WTC11 (cell line): Measurements from ENCODE around the gene TXNIP. TPM values are rescaled to one million over a fixed set of nuclear protein-coding genes. Genes with fewer than 3 reads are reported as not detected.

Experiments used
- ATAC-seq: fragments of 200-7000 bp; cut with Tn5 transposase; 2 replicates; pipeline ENCODE4 v1.10.0; 2021; ENCODE audit warnings: mild to moderate bottlenecking, moderate library complexity
- CTCF ChIA-PET: fragments of 300-600 bp; sonication (Branson Sonifier 250); formaldehyde crosslinking; loops from one replicate; lab custom pipeline; 2021; ENCODE audit warnings: antibody characterized with exemption; lab: Charles Lee
- POLR2A ChIA-PET: fragments of 350-600 bp; sonication (Branson Sonifier 250); formaldehyde crosslinking; loops from one replicate; lab custom pipeline; 2021; ENCODE audit warnings: antibody characterized with exemption; lab: Charles Lee
- DNase-seq: peaks from one replicate; pipeline ENCODE4 v3.0.0; 2021; ENCODE audit warnings: low spot score
- H3K27ac Mint-ChIP-seq: 2 replicates; pipeline ENCODE4 v1.8.0; 2021; ENCODE audit warnings: mixed read lengths
- H3K27me3 Mint-ChIP-seq: 2 replicates; pipeline ENCODE4 v1.8.0; 2021; ENCODE audit warnings: low read depth, mild to moderate bottlenecking, moderate library complexity, mixed read lengths
- H3K36me3 Mint-ChIP-seq: 2 replicates; pipeline ENCODE4 v1.8.0; 2021; ENCODE audit warnings: mixed read lengths
- H3K4me1 Mint-ChIP-seq: 2 replicates; pipeline ENCODE4 v1.8.0; 2022; ENCODE audit warnings: mixed read lengths
- H3K4me3 Mint-ChIP-seq: 2 replicates; pipeline ENCODE4 v1.8.0; 2021; ENCODE audit warnings: mild to moderate bottlenecking, moderate library complexity, mixed read lengths
- H3K9me3 Mint-ChIP-seq: 2 replicates; pipeline ENCODE4 v1.8.0; 2021; ENCODE audit warnings: mixed read lengths
- FOXJ3 ChIP-seq: sonication (generic); formaldehyde crosslinking; IDR thresholded peaks from 2 replicates; pipeline ENCODE4 v1.9.0; 2021; ENCODE audit warnings: missing genetic modification reagents, mild to moderate bottlenecking, borderline replicate concordance
- GABPB1 ChIP-seq: sonication (generic); formaldehyde crosslinking; IDR thresholded peaks from 2 replicates; pipeline ENCODE4 v1.8.1; 2023; ENCODE audit warnings: mild to moderate bottlenecking, missing genetic modification reagents
- GRHL2 ChIP-seq: fragments of 250-450 bp; sonication (Bioruptor Pico); IDR thresholded peaks from 2 replicates; pipeline ENCODE4 v1.8.0; 2022; ENCODE audit warnings: mild to moderate bottlenecking, moderate library complexity; ENCODE audit not compliant: insufficient replicate concordance, severe bottlenecking
- MAX ChIP-seq: sonication (generic); formaldehyde crosslinking; IDR thresholded peaks from 2 replicates; pipeline ENCODE4 v1.8.0; 2022; ENCODE audit warnings: mild to moderate bottlenecking, missing genetic modification reagents
- MYBL2 ChIP-seq: sonication (generic); formaldehyde crosslinking; IDR thresholded peaks from 2 replicates; pipeline ENCODE4 v1.8.1; 2023; ENCODE audit warnings: mild to moderate bottlenecking, moderate library complexity, missing genetic modification reagents
- NFE2L1 ChIP-seq: sonication (generic); formaldehyde crosslinking; IDR thresholded peaks from 2 replicates; pipeline ENCODE4 v1.8.1; 2023; ENCODE audit warnings: missing genetic modification reagents
- NR2C2 ChIP-seq: sonication (generic); formaldehyde crosslinking; IDR thresholded peaks from 2 replicates; pipeline ENCODE4 v1.8.0; 2022; ENCODE audit warnings: mild to moderate bottlenecking, missing genetic modification reagents
- SP1 ChIP-seq: sonication (generic); formaldehyde crosslinking; conservative IDR thresholded peaks from 2 replicates; pipeline ENCODE4 v1.8.1; 2022; ENCODE audit warnings: missing genetic modification reagents
- ZBTB43 ChIP-seq: sonication (generic); formaldehyde crosslinking; IDR thresholded peaks from 2 replicates; pipeline ENCODE4 v1.8.1; 2023; ENCODE audit warnings: mild to moderate bottlenecking, missing genetic modification reagents
- ZMAT4 ChIP-seq: fragments of 250-450 bp; sonication (Bioruptor Pico); IDR thresholded peaks from 2 replicates; pipeline ENCODE4 v1.9.0; 2021; ENCODE audit warnings: mild to moderate bottlenecking
- ZNF219 ChIP-seq: sonication (generic); formaldehyde crosslinking; IDR thresholded peaks from 2 replicates; pipeline ENCODE4 v1.8.0; 2023; ENCODE audit warnings: missing genetic modification reagents, mild to moderate bottlenecking, borderline replicate concordance
- ZNF232 ChIP-seq: sonication (generic); formaldehyde crosslinking; IDR thresholded peaks from 2 replicates; pipeline ENCODE4 v1.8.0; 2022; ENCODE audit warnings: mild to moderate bottlenecking, missing genetic modification reagents
- ZNF396 ChIP-seq: fragments of 250-450 bp; sonication (Bioruptor Pico); IDR thresholded peaks from 2 replicates; pipeline ENCODE4 v1.8.0; 2021; ENCODE audit warnings: mild to moderate bottlenecking, moderate library complexity, borderline replicate concordance
- ZSCAN18 ChIP-seq: fragments of 250-450 bp; sonication (Bioruptor Pico); IDR thresholded peaks from 2 replicates; pipeline ENCODE4 v2.1.2; 2022; ENCODE audit warnings: mild to moderate bottlenecking, moderate library complexity
- total RNA-seq: library from RNA; stranded (reverse); gene quantifications from 3 replicates; pipeline ENCODE4 v1.2.3, GENCODE V29; 2021
- TF ChIP-seq, protein P1 (sequence below): sonication (generic); formaldehyde crosslinking; IDR thresholded peaks from 2 replicates; pipeline ENCODE4 v1.8.1; 2022; ENCODE audit warnings: missing genetic modification reagents, borderline replicate concordance
- TF ChIP-seq, protein P2 (sequence below): fragments of 200-600 bp; IDR thresholded peaks from 2 replicates; pipeline ENCODE4 v1.8.0; 2022; ENCODE audit warnings: antibody characterized with exemption
- TF ChIP-seq, protein P3 (sequence below): sonication (generic); formaldehyde crosslinking; IDR thresholded peaks from 2 replicates; pipeline ENCODE4 v1.8.0; 2022; ENCODE audit warnings: missing genetic modification reagents

TXNIP gene
- total RNA-seq, 1 experiment from 2014 or later = 56.7 TPM

DNA sequence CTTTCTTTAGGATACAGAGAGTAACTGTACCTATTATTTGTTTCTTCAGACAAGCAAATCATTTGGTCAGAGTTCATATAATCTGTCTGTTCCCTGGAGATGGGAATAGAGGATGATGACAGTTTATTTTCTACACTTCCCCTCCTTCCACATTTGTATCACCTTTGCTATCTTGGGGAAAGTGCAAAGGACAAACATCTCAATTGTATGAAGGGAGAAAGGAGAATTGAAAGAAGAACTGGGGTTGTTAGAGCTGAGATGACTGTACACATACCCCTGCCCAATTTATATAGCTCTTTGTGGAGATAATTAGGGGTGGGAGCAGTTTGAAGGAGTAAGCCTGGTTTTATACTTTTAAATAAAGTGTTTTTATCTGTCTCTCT, 17.9 kb downstream of the TXNIP start (continued):
- TF ChIP-seq, protein P1, sequence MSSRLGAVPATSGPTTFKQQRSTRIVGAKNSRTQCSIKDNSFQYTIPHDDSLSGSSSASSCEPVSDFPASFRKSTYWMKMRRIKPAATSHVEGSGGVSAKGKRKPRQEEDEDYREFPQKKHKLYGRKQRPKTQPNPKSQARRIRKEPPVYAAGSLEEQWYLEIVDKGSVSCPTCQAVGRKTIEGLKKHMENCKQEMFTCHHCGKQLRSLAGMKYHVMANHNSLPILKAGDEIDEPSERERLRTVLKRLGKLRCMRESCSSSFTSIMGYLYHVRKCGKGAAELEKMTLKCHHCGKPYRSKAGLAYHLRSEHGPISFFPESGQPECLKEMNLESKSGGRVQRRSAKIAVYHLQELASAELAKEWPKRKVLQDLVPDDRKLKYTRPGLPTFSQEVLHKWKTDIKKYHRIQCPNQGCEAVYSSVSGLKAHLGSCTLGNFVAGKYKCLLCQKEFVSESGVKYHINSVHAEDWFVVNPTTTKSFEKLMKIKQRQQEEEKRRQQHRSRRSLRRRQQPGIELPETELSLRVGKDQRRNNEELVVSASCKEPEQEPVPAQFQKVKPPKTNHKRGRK (CRISPR knock-in tag) = no peak
- TF ChIP-seq GRHL2 (no peak), ZBTB43 (CRISPR knock-in tag) (no peak), NFE2L1 (CRISPR knock-in tag) (no peak), ZSCAN18 (CRISPR knock-in tag) (no peak), ZNF232 (CRISPR knock-in tag) (no peak), ZNF396 (no peak)

DNA sequence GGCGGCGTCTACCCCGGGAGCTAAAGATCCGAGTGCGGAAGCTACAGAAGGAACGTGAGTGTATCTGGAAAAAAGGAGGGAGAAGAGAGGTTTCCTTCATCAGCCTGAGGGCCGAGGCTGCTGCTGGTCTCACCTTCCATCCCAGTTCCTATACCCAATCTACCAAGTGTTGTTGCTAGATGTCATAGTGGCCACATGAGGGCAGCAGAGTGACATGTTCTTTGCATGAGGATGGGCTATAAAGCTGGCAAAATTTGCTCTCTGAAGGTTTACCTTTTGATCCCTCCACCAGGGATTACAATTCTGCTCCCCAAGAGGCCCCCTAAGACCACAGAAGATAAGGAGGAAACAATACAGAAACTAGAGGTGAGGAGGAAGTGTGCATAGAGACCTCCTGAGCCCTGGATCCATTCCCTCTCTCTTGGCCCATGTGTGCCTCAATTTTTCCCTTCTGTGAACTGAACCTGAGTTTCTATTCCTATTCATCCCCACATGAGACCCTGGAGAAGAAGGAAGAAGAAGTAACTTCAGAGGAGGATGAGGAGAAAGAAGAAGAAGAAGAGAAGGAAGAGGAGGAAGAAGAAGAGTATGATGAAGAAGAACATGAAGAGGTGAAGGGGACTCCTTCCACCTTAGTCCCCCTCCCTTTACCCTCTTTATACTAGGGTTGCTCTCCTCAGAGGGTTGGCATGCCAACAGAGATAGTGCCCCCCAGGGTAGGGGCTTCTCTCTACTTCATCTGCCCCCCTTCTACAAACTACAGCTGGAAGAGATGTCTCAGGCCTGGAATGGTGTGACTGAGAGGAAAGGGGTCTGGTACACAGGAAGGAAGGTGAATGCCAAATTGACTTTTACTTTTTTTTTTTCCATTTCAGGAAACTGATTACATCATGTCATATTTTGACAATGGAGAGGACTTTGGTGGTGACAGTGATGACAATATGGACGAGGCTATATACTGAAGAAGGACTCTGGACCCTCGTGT, 18.6 kb downstream of the TXNIP start:
- Mint-ChIP-seq H3K4me1 (peaks cover 13% of the 10 kb centered on the region), H3K4me3 (no peak overlapping the region; the same call in 1 of the 2 replicates), H3K27me3 (no peaks in the 10 kb centered on the region; the same call in 1 of the 2 replicates), H3K9me3 (no peaks in the 10 kb centered on the region), H3K27ac (0 out of 2 replicates have a peak overlapping the region, but pooled peaks have one; percentile 2), H3K36me3 (no peaks in the 10 kb centered on the region)
- ATAC-seq = peak; percentile 56
- POLR2A ChIA-PET = interaction anchor here (0.6 to 2.7 kb wide), 8 partner anchors 13 to 132 kb away, joined by 3 to 17 read pairs (median 4); partner anchors contain the start of genes ANKRD34A, NUDT17 and POLR3GL
- CTCF ChIA-PET = interaction anchor here (0.6 to 5.4 kb wide), 35 partner anchors 10 to 132 kb away, joined by 3 to 54 read pairs (median 5); partner anchors contain the start of genes ANKRD34A, ITGA10, LIX1L and NUDT17
- peak; percentile 59 for DNase-seq
- TF ChIP-seq, protein P2, sequence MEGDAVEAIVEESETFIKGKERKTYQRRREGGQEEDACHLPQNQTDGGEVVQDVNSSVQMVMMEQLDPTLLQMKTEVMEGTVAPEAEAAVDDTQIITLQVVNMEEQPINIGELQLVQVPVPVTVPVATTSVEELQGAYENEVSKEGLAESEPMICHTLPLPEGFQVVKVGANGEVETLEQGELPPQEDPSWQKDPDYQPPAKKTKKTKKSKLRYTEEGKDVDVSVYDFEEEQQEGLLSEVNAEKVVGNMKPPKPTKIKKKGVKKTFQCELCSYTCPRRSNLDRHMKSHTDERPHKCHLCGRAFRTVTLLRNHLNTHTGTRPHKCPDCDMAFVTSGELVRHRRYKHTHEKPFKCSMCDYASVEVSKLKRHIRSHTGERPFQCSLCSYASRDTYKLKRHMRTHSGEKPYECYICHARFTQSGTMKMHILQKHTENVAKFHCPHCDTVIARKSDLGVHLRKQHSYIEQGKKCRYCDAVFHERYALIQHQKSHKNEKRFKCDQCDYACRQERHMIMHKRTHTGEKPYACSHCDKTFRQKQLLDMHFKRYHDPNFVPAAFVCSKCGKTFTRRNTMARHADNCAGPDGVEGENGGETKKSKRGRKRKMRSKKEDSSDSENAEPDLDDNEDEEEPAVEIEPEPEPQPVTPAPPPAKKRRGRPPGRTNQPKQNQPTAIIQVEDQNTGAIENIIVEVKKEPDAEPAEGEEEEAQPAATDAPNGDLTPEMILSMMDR = peak; percentile 64
- TF ChIP-seq MAX (CRISPR knock-in tag) (peak; percentile 27; the same call in 1 of the 2 replicates), GABPB1 (peak; percentile 17; the same call in 1 of the 2 replicates), SP1 (CRISPR knock-in tag) (no peak)

DNA sequence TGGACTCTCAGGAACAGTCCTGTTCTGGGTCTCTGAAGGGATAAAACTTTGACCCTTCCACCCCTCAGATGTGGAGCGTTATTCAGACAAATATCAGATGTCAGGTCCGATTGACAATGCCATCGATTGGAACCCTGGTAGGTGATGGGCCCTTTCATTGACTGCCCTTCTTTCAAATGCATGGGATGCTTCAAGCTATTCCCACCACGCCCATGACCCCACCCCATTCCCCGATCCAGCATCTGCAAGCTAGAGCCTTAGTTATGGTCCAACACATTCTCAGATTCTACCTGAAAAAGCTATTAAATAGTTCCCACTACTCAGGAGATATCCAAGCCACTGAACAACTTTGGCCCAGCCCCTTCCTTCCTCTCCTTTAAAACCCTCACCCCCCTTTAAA, 19.4 kb downstream of the TXNIP start:
- POLR2A ChIA-PET = interaction anchor here (1.0 to 1.5 kb wide), 6 partner anchors 13 to 131 kb away, joined by 3 to 6 read pairs (median 4); partner anchors contain the start of genes ANKRD34A, NUDT17 and POLR3GL
- H3K27ac Mint-ChIP-seq = 0 out of 2 replicates have a peak overlapping the region, but pooled peaks have one; percentile 2
- H3K27me3 Mint-ChIP-seq = no peaks in the 10 kb centered on the region; the same call in 1 of the 2 replicates
- CTCF ChIA-PET = interaction anchor here (0.6 to 5.4 kb wide), 28 partner anchors 9 to 131 kb away, joined by 3 to 54 read pairs (median 5); partner anchors contain the start of genes ANKRD34A, ITGA10, LIX1L and NUDT17
- DNase-seq = no peak
- no peak for ATAC-seq
- no peaks in the 10 kb centered on the region for H3K36me3 Mint-ChIP-seq
- H3K4me3 Mint-ChIP-seq = no peak overlapping the region; the same call in 1 of the 2 replicates
- peaks cover 5% of the 10 kb centered on the region for H3K4me1 Mint-ChIP-seq
- no peaks in the 10 kb centered on the region for H3K9me3 Mint-ChIP-seq
- TF ChIP-seq, protein P3, sequence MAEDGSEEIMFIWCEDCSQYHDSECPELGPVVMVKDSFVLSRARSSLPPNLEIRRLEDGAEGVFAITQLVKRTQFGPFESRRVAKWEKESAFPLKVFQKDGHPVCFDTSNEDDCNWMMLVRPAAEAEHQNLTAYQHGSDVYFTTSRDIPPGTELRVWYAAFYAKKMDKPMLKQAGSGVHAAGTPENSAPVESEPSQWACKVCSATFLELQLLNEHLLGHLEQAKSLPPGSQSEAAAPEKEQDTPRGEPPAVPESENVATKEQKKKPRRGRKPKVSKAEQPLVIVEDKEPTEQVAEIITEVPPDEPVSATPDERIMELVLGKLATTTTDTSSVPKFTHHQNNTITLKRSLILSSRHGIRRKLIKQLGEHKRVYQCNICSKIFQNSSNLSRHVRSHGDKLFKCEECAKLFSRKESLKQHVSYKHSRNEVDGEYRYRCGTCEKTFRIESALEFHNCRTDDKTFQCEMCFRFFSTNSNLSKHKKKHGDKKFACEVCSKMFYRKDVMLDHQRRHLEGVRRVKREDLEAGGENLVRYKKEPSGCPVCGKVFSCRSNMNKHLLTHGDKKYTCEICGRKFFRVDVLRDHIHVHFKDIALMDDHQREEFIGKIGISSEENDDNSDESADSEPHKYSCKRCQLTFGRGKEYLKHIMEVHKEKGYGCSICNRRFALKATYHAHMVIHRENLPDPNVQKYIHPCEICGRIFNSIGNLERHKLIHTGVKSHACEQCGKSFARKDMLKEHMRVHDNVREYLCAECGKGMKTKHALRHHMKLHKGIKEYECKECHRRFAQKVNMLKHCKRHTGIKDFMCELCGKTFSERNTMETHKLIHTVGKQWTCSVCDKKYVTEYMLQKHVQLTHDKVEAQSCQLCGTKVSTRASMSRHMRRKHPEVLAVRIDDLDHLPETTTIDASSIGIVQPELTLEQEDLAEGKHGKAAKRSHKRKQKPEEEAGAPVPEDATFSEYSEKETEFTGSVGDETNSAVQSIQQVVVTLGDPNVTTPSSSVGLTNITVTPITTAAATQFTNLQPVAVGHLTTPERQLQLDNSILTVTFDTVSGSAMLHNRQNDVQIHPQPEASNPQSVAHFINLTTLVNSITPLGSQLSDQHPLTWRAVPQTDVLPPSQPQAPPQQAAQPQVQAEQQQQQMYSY (CRISPR knock-in tag) = no peak
- TF ChIP-seq FOXJ3 (CRISPR knock-in tag) (no peak), MYBL2 (CRISPR knock-in tag) (no peak), ZNF219 (CRISPR knock-in tag) (no peak), MAX (CRISPR knock-in tag) (no peak), ZMAT4 (no peak), NR2C2 (CRISPR knock-in tag) (no peak)
